Smooth muscle cell of the brain vasculature (primary cell): ENCODE results near the gene TBX3.

Experiments used
- DNase-seq: peaks from one replicate; pipeline ENCODE4 v3.0.0-alpha.2; 2012; ENCODE audit warnings: low read depth, low spot score

Gene TBX3

GRCh38 chr12:114682785-114683708 lies 928 bp downstream of the TBX3 start:
- no peak for DNase-seq

GRCh38 chr12:114682106-114682784 lies 1.7 kb downstream of the TBX3 start:
- no peak for DNase-seq

DNA sequence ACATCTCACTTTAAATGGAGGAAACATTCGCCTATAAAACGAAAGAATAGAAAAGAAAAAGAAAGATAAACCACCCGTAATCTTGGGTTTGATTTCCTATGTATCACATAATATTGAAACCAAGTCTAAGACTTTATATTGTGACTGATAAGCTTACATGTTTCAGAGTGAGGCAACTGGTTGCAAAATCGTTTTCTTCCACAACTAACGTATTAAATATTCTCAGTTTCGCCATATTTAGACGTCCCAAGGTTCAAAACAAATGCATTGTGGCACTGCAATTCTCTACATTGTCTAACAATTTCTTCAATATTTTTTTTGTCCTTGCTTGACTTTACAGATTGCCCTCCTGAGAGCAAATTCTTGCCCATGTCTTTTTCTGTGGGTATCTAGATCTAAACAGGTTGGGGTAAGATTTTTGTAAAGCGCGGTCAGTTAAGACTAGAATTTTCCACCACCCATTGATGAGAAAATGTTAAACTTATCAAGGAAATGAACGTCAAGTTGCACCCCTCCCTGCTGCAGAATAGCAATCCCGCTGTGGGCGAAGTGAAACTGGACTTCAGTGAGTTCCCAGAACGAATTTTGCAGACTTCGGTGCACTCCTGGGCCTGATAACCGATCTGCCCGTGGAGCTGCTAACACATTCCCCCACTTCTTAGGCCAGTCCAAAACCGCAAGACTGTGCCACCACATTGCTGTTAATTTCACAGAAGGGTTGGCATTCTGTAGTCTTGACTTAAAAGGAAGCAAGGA lies 2.7 kb downstream of the TBX3 start:
- DNase-seq = no peak

DNA sequence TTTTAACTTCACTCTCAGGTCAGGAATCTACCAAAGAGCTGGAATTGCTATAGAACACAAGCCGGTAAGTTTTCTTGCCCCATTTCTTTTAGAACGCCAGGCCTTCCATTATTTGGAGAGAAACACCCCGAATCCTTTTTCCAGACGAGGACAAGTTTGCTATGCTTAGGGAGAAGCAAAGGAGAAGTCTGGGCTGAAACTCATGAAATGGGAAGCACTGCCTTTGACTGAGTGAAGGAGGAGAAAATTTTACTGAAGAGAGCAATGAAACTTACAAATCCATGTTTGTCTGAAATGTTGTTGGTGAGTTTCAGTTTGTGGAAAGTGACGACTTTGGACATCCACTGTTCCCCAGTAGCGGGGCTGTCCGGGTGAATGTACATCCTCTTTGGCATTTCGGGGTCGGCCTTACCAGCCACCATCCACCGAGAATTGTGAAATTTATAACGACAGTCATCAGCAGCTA lies 3.3 kb downstream of the TBX3 start:
- no peak for DNase-seq

DNA sequence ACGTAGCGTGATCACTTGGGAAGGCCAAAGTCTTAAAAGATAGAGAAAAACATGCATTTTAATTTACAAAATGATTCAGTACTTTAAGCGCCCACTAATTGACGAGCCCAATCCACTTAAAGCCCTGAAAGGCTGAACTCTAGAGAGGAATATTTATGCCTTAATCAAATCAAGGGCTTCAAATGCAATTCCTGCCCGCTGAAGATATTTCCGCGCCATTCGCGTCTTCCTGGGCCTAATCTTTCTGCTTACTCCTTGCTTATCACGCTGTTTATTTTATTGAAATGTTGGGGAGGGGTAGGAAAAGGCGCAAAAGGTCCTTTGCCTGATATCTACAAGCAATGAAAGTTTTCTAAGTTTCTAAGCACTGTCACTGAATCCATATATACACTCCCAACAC lies 4.0 kb downstream of the TBX3 start:
- no peak for DNase-seq

DNA sequence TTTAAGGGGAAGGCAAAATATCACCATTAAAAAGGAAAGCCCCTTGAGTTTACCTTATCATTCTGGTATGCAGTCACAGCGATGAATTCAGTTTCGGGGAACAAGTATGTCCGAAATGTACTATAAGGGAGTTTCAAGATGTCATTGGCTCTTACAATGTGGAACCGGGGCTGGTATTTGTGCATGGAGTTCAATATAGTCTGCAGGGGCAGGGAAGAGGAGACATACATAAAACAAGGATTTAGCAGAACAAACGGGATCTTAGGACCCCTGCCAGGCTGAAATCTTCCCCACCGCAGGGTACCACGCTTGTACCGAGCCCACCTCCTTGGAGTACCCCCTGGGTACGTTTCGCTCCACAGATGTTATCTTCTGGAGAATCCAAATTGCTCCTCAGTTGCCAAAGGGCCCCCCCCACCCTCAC lies 4.5 kb downstream of the TBX3 start:
- no peak for DNase-seq

GRCh38 chr12:114678718-114679117 lies 5.3 kb downstream of the TBX3 start:
- DNase-seq = no peak

- DNase-seq = no peak
Measured at GRCh38 chr12:114678028-114678427, 5.9 kb downstream of the TBX3 start.

DNA sequence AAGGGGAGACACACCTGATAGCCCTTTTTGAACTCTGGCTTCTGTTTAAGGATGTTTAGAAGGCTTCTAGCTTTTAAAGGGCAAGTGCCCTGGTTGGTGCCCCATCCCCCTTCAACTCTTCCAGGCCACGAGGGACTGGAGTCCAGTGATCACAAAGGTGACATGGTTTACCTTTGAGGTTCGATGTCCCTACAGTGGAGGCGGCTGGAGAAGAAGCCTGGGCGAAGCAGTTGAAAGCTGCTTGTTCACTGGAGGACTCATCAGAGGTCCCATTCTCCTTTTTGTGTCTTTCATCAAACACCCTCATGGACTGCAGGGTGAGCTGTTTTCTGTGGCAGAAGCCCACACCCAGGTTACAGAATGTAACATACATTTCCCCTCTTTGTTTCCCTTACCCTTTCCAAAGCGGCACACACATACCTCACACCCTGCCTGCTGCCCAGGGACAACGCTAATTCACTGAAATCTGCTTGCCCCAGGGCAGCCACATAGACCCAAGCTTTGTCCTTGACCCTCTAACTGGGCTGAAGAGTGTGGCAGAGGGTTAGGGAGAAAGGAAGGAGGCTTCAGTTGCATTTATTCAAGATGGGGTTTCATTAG lies 7.7 kb downstream of the TBX3 start:
- no peak for DNase-seq

GRCh38 chr12:114674251-114675047 lies 9.5 kb downstream of the TBX3 start:
- DNase-seq = no peak

DNA sequence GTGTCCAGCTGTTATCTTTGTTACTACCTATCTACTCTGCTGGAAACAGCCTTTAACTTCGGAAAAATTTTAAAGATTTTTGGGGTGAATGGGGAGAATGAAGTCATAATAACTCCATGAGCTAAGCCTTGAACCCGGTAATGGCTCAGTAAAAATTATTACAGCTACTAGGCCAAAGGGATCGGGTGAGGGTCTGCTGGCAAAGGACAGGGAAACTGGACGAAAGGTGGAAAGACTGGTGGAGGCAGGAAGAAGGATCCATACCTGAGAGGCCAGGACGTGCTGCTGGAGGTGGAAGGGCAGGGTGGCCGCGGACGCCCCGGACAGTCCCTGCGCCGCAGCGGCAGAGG lies 10.1 kb downstream of the TBX3 start:
- DNase-seq = no peak

- no peak for DNase-seq
Measured at GRCh38 chr12:114673169-114673833, 10.7 kb downstream of the TBX3 start.

GRCh38 chr12:114672817-114673168 lies 11.2 kb downstream of the TBX3 start:
- DNase-seq = no peak

GRCh38 chr12:114671443-114672411 lies 12.2 kb downstream of the TBX3 start:
- no peak for DNase-seq

DNA sequence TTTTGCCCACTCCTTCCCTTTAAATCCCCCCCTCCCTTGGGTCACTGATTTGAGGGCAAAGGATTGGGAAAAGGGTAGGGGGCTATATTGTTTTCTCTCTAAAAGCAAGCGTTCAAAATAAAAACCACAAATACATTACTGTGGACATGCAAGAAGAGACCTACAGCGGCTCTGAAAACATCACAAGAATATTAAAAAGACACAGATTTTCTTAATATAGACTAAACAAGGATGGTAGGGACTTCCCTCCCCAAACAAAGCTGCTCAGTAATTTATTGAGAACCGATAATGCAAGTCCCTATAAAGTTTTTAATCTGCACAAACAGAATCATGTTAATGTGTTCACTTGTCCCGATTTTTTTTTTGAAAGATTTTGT lies 12.9 kb downstream of the TBX3 start:
- DNase-seq = no peak

GRCh38 chr12:114670291-114670980 lies 13.5 kb downstream of the TBX3 start:
- DNase-seq = no peak

- no peak for DNase-seq
Measured at GRCh38 chr12:114669401-114670290, 14.3 kb downstream of the TBX3 start.

DNA sequence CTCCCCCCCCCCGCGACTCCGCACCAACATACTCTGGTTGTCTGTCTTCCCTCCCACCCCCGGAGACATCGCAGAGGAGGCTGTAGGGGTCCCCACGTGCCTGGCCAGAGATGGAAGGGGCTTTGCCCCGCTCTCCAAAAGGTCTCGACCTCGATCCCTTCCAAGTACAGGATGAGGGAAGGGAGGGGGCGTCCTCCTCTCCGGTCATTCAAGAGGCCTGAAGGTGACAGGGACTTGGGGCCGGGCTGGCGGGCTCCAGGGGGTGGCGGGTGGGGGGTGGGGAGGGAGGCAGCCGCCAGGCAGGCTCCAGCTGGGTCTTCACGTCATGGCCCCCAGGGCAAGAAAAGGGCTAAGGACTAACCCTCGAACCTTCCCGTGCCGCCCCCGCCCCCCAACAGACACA lies 15.1 kb downstream of the TBX3 start:
- no peak for DNase-seq
